ENCODE data around the gene TNFSF11.
"Not testable (repeated sequence)": the region's sequence is repeated elsewhere in the genome, so short reads cannot be mapped to it uniquely, and the experiment has no call there.

Gene TNFSF11

GRCh38 chr13:42548731-42549551 is 25.0 kb upstream of the TNFSF11 start:
- no peak for TF ChIP-seq POLR2A (IDR thresholded peaks at IDR 0.05; ENCODE audit: low read length)
- no peak for TF ChIP-seq GATA1 (IDR thresholded peaks at IDR 0.05; ENCODE audit: low read depth, low read length)

GRCh38 chr13:42549552-42549936 is 24.4 kb upstream of the TNFSF11 start:
- no peak for TF ChIP-seq GATA1 (IDR thresholded peaks at IDR 0.05; ENCODE audit: low read depth, low read length)
- no peak for TF ChIP-seq POLR2A (IDR thresholded peaks at IDR 0.05; ENCODE audit: low read length)
- no peak for DNase-seq

More at GRCh38 chr13:42548731-42549551, 25.0 kb upstream of the TNFSF11 start:
- no peak for DNase-seq

GRCh38 chr13:42551611-42552010 is 22.3 kb upstream of the TNFSF11 start:
- no peak for DNase-seq
- TF ChIP-seq GATA1 (IDR thresholded peaks at IDR 0.05; ENCODE audit: low read depth, low read length) (no peak), POLR2A (IDR thresholded peaks at IDR 0.05; ENCODE audit: low read length) (no peak)

- no peak for TF ChIP-seq GATA1 (IDR thresholded peaks at IDR 0.05; ENCODE audit: low read depth, low read length)
- TF ChIP-seq POLR2A (IDR thresholded peaks at IDR 0.05; ENCODE audit: low read length): no peak
Measured at GRCh38 chr13:42553098-42554046, 20.6 kb upstream of the TNFSF11 start.

GRCh38 chr13:42559057-42559456 is 14.9 kb upstream of the TNFSF11 start:
- TF ChIP-seq POLR2A (IDR thresholded peaks at IDR 0.05; ENCODE audit: low read length): no peak
- no peak for TF ChIP-seq GATA1 (IDR thresholded peaks at IDR 0.05; ENCODE audit: low read depth, low read length)
- no peak for DNase-seq

More at GRCh38 chr13:42553098-42554046, 20.6 kb upstream of the TNFSF11 start:
- DNase-seq: no peak

- not testable (repeated sequence) for DNase-seq
Measured at GRCh38 chr13:42559573-42560218, 14.3 kb upstream of the TNFSF11 start.

- DNase-seq: not testable (repeated sequence)
Measured at GRCh38 chr13:42560320-42560719, 13.6 kb upstream of the TNFSF11 start.

- TF ChIP-seq POLR2A (IDR thresholded peaks at IDR 0.05; ENCODE audit: low read length) (no peak), GATA1 (IDR thresholded peaks at IDR 0.05; ENCODE audit: low read depth, low read length) (no peak)
- no peak for DNase-seq
Measured at GRCh38 chr13:42561752-42562467, 12.0 kb upstream of the TNFSF11 start.

- no peak for DNase-seq
- TF ChIP-seq GATA1 (IDR thresholded peaks at IDR 0.05; ENCODE audit: low read depth, low read length) (no peak), POLR2A (IDR thresholded peaks at IDR 0.05; ENCODE audit: low read length) (no peak)
Measured at GRCh38 chr13:42567906-42568305, 6.0 kb upstream of the TNFSF11 start.

GRCh38 chr13:42569576-42570344 is 4.2 kb upstream of the TNFSF11 start:
- DNase-seq: no peak

GRCh38 chr13:42571895-42572294 is 2.1 kb upstream of the TNFSF11 start:
- DNase-seq: no peak

More at GRCh38 chr13:42569576-42570344, 4.2 kb upstream of the TNFSF11 start:
- TF ChIP-seq POLR2A (IDR thresholded peaks at IDR 0.05; ENCODE audit: low read length): no peak
- no peak for TF ChIP-seq GATA1 (IDR thresholded peaks at IDR 0.05; ENCODE audit: low read depth, low read length)

GRCh38 chr13:42574435-42575311 is 721 bp downstream of the TNFSF11 start:
- no peak for TF ChIP-seq POLR2A (IDR thresholded peaks at IDR 0.05; ENCODE audit: low read length)
- TF ChIP-seq GATA1 (IDR thresholded peaks at IDR 0.05; ENCODE audit: low read depth, low read length): no peak

More at GRCh38 chr13:42571895-42572294, 2.1 kb upstream of the TNFSF11 start:
- TF ChIP-seq POLR2A (IDR thresholded peaks at IDR 0.05; ENCODE audit: low read length): no peak
- no peak for TF ChIP-seq GATA1 (IDR thresholded peaks at IDR 0.05; ENCODE audit: low read depth, low read length)

More at GRCh38 chr13:42574435-42575311, 721 bp downstream of the TNFSF11 start:
- no peak for DNase-seq

All from erythroblast (primary cell).